Tibial nerve (tissue), 4 donors: ENCODE measurements around the gene GDF10. TPM values are rescaled to one million over a fixed set of nuclear protein-coding genes. Genes with fewer than 3 reads are reported as not detected.

Experiments
- DNase-seq, 2 donors: peaks; one replicate each; pipeline ENCODE4 v3.0.0-alpha.2; 2019; ENCODE audit warnings: low spot score in 2 of 2
- H3K27ac ChIP-seq, 4 donors: fragments of 200-600 bp; sonication (generic) in 3 of 4; one replicate each; pipeline ENCODE4 v1.5.1; 2017 to 2019; ENCODE audit warnings: mild to moderate bottlenecking in 1 of 4
- H3K27me3 ChIP-seq, 2 donors: fragments of 200-600 bp; sonication (generic) in 1 of 2; one replicate each; pipeline versions ENCODE4 v1.5.1 to v1.6.0; 2017 to 2019
- H3K36me3 ChIP-seq, 3 donors: fragments of 200-600 bp; sonication (generic); one replicate each; pipeline ENCODE4 v1.5.1; 2018 to 2019
- H3K4me1 ChIP-seq, 4 donors: fragments of 200-600 bp; sonication (generic) in 3 of 4; one replicate each; pipeline ENCODE4 v1.5.1; 2017 to 2019
- H3K4me3 ChIP-seq, 4 donors: fragments of 200-600 bp; sonication (generic) in 3 of 4; one replicate each; pipeline ENCODE4 v1.5.1; 2017 to 2019; ENCODE audit warnings: mild to moderate bottlenecking in 1 of 4, moderate library complexity in 1 of 4
- H3K9me3 ChIP-seq, 4 donors: fragments of 200-600 bp; sonication (generic) in 3 of 4; one replicate each; pipeline ENCODE4 v1.5.1; 2017 to 2019
- EP300 ChIP-seq, 2 donors: sonication (generic); formaldehyde crosslinking; IDR thresholded peaks; one replicate each; pipeline ENCODE4 v1.6.1; 2017; ENCODE audit warnings: antibody characterized with exemption in 2 of 2, mild to moderate bottlenecking in 1 of 2
- POLR2A ChIP-seq, 2 donors: fragments of 450-650 bp; IDR thresholded peaks; one replicate each; pipeline ENCODE4 v1.6.1; 2017; ENCODE audit warnings: antibody characterized with exemption in 2 of 2, mild to moderate bottlenecking in 2 of 2, moderate library complexity in 2 of 2
- WGBS, 2 donors: methylation state at CpG; one replicate each; pipeline ENCODE4 v1.1.5; 2018; 5-methylcytosine and 5-hydroxymethylcytosine counted together
- total RNA-seq, 4 donors: library from RNA; depleted of rRNA; stranded (reverse); fragments of >200 nt; gene quantifications; one replicate each; pipeline ENCODE4 v1.1.0, GENCODE V29; 2016
- TF ChIP-seq, protein P1 (sequence below), 5 experiments: fragments of 200-600 bp in 3 of 5; fragments of 450-650 bp in 2 of 5; sonication (generic) in 3 of 5; IDR thresholded peaks; one replicate each; pipeline ENCODE4 v1.5.1; 2016 to 2019; ENCODE audit warnings: antibody characterized with exemption in 5 of 5, mild to moderate bottlenecking in 3 of 5, moderate library complexity in 2 of 5

GDF10 gene
- total RNA-seq, 4 donors from 2014 or later: 10.2 to 48.2 (median 22.9) TPM

DNA sequence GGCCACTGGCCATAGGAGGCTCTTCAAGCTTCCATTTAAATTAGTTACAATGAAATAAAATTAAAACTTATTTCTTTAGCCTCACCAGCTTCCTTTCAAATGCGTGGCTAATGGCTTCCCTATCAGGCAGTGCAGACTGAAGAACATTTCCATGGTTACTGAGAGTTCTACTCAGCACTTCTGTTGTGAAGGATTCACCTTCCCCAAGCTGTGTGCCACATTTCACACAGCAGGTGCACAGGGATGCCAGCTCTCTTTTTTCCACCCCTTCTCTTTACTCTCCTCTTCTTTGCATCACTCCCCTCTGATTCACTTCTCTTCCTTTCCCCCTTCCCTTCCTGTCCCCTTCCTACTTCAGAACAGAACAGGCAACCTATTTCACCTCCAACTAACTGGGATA, 23.1 kb downstream of the GDF10 start:
- H3K4me1 ChIP-seq: no peaks in the 10 kb centered on the region
- no peaks in the 10 kb centered on the region for H3K9me3 ChIP-seq
- no peak overlapping the region for H3K4me3 ChIP-seq
- no peak for DNase-seq
- 63 to 65% methylated on average over 1 of the region's 1 CpG for WGBS, 2 donors
- TF ChIP-seq POLR2A (IDR thresholded peaks at IDR 0.05): no peak
- TF ChIP-seq EP300 (IDR thresholded peaks at IDR 0.05): no peak
- TF ChIP-seq, protein P1, sequence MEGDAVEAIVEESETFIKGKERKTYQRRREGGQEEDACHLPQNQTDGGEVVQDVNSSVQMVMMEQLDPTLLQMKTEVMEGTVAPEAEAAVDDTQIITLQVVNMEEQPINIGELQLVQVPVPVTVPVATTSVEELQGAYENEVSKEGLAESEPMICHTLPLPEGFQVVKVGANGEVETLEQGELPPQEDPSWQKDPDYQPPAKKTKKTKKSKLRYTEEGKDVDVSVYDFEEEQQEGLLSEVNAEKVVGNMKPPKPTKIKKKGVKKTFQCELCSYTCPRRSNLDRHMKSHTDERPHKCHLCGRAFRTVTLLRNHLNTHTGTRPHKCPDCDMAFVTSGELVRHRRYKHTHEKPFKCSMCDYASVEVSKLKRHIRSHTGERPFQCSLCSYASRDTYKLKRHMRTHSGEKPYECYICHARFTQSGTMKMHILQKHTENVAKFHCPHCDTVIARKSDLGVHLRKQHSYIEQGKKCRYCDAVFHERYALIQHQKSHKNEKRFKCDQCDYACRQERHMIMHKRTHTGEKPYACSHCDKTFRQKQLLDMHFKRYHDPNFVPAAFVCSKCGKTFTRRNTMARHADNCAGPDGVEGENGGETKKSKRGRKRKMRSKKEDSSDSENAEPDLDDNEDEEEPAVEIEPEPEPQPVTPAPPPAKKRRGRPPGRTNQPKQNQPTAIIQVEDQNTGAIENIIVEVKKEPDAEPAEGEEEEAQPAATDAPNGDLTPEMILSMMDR (IDR thresholded peaks at IDR 0.05): no peak
- no peaks in the 10 kb centered on the region for H3K36me3 ChIP-seq
- H3K27me3 ChIP-seq: no peaks in the 10 kb centered on the region
- H3K27ac ChIP-seq: no peak overlapping the region

DNA sequence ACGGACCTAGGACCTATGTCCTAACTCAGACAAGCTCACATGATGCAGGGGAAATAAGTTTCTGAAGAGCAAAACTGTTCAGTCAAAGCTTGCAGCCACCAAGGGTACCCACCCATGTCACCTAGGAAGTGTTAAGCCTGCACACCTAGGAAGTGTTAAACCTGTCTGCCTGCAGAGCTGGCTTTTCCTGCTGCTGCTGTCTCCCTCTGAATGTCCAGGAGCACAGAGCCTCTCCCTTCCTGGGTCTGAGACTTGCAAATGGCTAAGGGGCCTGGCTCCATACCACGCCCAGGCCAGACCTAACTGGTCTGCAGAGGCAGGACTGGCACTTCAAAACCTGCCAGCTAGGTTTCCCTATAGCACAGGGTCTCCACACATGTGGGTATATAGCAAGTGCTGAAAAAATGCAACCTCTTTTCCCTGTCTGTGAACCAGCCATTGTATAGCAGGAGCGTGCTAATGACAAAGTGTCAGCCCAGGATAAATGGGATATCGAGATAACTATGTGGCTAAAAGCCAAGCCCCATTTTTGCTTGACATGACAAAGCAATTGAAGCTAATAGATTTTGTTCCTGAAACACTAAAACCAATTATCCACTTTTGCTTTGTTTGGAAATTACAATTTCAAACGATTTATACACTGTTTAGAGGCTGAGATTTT, 23.8 kb downstream of the GDF10 start:
- H3K36me3 ChIP-seq: no peaks in the 10 kb centered on the region
- 59 to 61% methylated on average over 5 of the region's 5 CpGs for WGBS, 2 donors
- no peaks in the 10 kb centered on the region for H3K9me3 ChIP-seq
- no peaks in the 10 kb centered on the region for H3K27me3 ChIP-seq
- TF ChIP-seq, protein P1 (IDR thresholded peaks at IDR 0.05): no peak
- no peak for TF ChIP-seq POLR2A (IDR thresholded peaks at IDR 0.05)
- TF ChIP-seq EP300 (IDR thresholded peaks at IDR 0.05): no peak
- no peaks in the 10 kb centered on the region for H3K4me1 ChIP-seq
- no peak for DNase-seq
- no peak overlapping the region for H3K4me3 ChIP-seq
- no peak overlapping the region for H3K27ac ChIP-seq

DNA sequence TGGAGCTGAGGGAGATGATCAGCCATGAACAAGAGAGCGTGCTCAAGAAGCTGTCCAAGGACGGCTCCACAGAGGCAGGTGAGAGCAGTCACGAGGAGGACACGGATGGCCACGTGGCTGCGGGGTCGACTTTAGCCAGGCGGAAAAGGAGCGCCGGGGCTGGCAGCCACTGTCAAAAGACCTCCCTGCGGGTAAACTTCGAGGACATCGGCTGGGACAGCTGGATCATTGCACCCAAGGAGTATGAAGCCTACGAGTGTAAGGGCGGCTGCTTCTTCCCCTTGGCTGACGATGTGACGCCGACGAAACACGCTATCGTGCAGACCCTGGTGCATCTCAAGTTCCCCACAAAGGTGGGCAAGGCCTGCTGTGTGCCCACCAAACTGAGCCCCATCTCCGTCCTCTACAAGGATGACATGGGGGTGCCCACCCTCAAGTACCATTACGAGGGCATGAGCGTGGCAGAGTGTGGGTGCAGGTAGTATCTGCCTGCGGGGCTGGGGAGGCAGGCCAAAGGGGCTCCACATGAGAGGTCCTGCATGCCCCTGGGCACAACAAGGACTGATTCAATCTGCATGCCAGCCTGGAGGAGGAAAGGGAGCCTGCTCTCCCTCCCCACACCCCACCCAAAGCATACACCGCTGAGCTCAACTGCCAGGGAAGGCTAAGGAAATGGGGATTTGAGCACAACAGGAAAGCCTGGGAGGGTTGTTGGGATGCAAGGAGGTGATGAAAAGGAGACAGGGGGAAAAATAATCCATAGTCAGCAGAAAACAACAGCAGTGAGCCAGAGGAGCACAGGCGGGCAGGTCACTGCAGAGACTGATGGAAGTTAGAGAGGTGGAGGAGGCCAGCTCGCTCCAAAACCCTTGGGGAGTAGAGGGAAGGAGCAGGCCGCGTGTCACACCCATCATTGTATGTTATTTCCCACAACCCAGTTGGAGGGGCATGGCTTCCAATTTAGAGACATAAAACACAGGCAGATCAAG, 25.6 kb downstream of the GDF10 start:
- Histone ChIP-seq H3K4me3 (no peak overlapping the region), H3K36me3 (no peaks in the 10 kb centered on the region), H3K4me1 (no peaks in the 10 kb centered on the region), H3K9me3 (no peaks in the 10 kb centered on the region), H3K27ac (no peak overlapping the region), H3K27me3 (no peaks in the 10 kb centered on the region)
- 93 to 95% methylated on average over 30 of the region's 30 CpGs for WGBS, 2 donors
- TF ChIP-seq EP300 (IDR thresholded peaks at IDR 0.05) (no peak), POLR2A (IDR thresholded peaks at IDR 0.05) (no peak)
- TF ChIP-seq, protein P1 (IDR thresholded peaks at IDR 0.05): no peak
- DNase-seq: no peak

DNA sequence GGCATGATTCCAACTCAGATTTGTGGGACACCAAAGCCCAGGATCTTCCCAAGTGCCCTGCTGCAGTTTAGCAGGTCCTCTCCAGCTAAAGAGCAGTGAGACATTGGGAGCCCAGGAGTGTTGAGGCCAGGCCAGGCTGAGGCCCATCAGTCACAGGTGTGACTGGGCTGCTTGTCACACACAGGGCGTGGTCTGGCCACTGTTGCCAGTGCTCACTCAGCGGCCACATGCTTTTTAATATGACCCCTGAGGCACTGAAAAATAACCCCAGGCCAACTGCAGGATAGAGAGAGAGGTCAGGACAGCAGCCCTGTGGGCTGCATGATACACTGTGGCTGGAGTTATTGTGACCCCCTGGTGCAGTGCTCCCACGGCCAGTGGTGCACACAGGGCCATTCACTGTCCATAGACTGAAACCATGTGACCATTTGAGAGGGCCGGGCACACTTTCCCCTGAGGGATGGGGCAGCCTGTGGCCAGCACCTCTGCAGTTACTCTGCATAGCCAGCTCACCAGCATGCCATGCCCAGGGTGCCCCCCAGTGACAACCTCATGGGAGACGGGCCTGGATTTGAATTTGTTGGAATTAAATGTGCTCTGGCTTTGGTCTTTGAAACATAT, 26.4 kb downstream of the GDF10 start:
- no peak for DNase-seq

More for the DNA sequence above, 26.4 kb downstream of the GDF10 start:
- WGBS, 2 donors: 75 to 83% methylated on average over 3 to 4 of the region's 5 CpGs
- Histone ChIP-seq H3K36me3 (no peaks in the 10 kb centered on the region), H3K4me1 (no peaks in the 10 kb centered on the region), H3K27ac (no peak overlapping the region), H3K9me3 (no peaks in the 10 kb centered on the region), H3K4me3 (no peak overlapping the region), H3K27me3 (no peaks in the 10 kb centered on the region)
- TF ChIP-seq EP300 (IDR thresholded peaks at IDR 0.05) (no peak), POLR2A (IDR thresholded peaks at IDR 0.05) (no peak)
- TF ChIP-seq, protein P1 (IDR thresholded peaks at IDR 0.05): no peak
